DMS53 treated with DMSO at 0.1 percent for 48 hours (cell line): ENCODE measurements around the gene KBTBD13.
"Not testable (repeated sequence)": the region's sequence is repeated elsewhere in the genome, so short reads cannot be mapped to it uniquely, and the experiment has no call there.

Experiments
- DNase-seq: peaks from one replicate; lab custom pipeline; 2025; ENCODE audit not compliant: unreplicated experiment; lab: John Stamatoyannopoulos, UW

Gene KBTBD13

DNA sequence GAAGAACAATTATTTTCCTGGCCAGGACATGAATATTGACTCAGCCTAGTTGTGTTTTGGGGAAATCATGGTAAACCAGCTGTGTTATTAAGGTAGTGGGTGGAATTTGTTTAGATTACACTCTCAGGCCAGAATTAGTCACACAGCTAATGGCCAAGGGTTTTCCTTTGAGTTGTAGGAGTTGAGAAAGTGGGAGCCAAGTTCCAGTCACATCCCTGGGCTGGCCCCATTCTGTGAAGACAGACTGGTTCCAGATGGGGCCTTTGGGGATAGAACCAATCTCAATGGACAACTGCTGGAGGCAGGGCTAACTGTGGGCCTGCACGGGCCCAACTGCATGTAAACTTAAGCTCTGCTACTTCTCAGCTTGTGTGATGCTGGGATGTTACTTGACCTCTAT, 7.4 kb upstream of the KBTBD13 start:
- DNase-seq, result no peak

DNA sequence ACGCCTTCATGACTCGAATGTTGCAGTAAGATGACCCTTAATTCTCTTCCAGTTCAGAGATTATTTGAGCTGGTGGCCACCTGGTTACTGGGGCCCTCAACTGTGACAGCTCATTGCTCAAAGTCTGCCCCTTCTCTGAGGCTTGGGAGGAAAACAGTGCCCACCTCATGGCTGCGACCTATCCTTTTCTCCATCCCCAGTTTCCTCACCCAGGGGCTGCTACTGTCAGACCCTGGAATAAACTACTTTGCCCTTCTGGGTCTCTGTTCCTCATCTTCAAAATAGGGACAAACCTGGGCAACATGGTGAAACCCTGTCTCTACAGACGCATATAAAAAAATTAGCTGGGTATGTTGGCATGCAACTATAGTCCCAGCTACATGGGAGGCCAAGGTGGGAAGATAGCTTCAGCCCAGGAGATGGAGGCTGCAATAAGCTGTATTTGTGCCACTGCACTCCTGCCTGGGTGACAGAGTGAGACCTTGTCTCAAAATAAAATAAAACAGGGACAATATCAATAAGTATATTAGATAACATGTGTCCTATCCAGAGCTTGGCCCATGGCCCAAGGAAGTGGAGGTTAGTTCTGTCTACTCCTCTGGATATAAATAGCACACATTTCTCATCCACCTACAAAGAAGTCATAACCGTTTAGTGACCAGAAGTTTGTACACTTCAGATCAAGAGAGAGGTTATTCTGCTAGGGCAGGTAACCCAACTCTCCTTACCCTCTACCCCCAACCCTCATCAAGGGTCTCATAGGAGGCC, 6.6 kb upstream of the KBTBD13 start:
- no peak for DNase-seq

DNA sequence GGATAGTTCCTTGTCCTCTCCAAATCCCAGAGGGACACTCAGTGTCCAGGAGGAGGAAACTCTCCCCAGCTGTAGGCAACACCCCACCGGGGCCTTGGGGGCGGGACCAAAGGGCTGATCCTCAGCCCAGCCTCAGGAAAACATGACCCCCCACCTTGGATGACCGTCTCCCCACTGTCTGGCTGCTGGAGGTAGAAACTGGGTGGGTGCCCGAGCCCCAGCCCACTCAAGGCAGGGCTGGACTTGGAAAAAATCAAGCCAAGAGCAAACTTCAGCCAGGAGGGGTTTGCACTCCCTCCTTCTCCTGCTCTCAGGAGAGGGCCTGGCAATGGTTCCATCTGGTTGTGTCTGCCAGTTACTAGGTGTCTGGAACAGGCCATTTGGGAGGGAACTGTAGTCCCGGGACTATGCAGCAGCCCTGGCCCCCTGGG, 5.2 kb upstream of the KBTBD13 start:
- no peak for DNase-seq

DNA sequence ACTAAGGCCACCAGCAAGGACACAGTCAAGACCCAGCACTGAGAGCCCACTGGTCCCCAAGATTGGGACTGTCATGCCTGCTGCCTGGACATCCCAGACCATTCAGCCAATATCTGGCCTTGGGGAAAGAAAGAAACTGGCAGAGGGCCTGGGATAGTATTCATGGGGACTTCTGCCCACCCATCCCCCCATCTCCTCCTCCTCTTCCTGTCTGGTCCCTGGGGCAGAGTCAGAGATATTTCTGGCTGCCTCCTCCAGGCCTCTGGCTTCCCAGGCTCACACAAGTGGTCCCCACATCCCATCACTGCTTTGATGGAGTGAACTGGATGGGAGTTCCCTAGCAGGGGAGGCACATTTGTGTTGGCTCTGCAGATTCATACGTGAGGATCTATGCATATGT, 4.5 kb upstream of the KBTBD13 start:
- no peak for DNase-seq

DNA sequence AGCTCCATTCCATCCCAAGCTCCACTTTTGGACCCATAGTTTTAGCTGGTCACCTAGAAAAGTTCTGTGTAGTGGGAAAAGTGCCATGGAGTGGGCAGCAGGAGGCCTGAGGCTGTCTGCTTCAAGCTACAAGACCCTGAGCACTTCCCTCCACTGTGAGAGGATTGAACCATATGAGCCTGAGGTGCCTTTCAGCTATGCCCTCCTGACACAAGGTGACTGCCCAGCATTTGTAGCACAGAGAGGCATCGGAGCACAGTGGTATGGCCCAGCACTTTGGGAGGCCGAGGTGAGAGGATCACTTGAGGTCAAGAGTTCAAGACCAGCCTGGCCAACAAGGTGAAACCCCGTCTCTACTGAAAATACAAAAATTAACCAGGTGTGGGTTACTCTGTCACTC, 3.9 kb upstream of the KBTBD13 start:
- DNase-seq, result no peak

DNA sequence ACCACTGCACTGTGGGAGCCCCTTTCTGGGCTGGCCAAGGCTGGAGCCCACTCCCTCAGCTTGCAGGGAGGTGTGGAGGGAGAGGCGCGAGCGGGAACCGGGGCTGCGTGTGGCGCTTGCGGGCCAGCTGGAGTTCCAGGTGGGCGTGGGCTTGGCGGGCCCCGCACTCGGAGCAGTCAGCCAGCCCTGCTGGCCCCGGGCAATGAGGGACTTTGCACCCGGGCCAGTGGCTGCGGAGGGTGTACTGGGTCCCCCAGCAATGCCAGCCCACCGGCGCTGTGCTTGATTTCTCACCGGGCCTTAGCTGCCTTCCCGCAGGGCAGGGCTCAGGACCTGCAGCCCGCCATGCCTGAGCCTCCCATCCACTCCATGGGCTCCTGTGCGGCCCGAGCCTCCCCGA, 1.6 kb upstream of the KBTBD13 start:
- DNase-seq, result not testable (repeated sequence)

DNA sequence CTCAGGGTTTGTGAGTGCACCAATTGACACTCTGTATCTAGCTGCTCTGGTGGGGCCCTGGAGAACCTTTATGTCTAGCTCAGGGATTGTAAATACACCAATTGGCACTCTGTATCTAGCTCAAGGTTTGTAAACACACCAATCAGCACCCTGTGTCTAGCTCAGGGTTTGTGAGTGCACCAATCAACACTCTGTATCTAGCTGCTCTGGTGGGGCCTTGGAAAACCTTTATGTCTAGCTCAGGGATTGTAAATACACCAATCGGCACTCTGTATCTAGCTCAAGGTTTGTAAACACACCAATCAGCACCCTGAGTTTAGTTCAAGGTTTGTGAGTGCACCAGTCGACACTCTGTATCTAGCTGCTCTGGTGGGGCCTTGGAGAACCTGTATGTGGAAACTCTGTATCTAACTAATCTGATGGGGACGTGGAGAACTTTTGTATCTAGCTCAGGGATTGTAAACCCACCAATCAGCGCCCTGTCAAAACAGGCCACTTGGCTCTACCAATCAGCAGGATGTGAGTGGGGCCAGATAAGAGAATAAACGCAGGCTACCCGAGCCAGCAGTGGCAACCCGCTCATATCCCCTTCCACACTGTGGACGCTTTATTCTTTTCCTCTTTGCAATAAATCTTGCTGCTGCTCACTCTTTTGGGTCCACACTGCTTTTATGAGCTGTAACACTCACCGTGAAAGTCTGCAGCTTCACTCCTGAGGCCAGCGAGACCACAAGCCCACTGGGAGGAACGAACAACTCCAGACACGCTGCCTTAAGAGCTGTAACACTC, 745 bp upstream of the KBTBD13 start:
- DNase-seq, result not testable (repeated sequence)

DNA sequence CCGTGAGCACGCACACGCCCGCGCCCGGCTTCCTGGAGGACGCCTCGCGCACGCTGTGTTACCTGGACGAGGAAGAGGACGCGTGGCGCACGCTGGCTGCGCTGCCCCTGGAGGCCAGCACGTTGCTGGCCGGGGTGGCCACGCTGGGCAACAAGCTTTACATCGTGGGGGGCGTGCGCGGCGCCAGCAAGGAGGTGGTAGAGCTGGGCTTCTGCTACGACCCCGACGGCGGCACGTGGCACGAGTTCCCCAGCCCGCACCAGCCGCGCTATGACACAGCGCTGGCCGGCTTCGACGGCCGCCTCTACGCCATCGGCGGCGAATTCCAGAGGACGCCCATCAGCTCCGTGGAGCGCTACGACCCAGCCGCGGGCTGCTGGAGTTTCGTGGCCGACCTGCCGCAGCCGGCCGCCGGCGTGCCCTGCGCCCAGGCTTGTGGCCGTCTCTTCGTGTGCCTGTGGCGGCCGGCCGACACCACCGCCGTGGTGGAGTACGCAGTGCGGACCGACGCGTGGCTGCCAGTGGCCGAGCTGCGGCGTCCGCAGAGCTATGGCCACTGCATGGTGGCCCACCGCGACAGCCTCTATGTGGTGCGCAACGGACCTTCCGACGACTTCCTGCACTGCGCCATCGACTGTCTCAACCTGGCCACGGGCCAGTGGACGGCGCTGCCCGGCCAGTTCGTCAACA, 890 bp downstream of the KBTBD13 start:
- no peak for DNase-seq

DNA sequence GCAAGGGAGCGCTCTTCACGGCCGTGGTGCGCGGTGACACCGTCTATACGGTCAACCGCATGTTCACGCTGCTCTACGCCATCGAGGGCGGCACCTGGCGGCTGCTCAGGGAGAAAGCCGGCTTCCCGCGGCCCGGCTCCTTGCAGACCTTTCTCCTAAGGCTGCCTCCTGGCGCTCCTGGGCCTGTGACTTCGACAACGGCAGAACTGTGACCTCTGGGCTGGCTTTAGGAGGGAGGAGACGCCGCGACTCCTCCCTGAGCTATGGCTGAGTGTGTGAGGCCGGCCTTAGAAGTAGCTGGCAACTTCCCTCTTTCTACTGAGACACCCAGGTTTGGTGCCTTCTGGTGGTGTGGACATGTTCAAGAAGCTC, 1.4 kb downstream of the KBTBD13 start:
- peak; percentile 5 for DNase-seq

DNA sequence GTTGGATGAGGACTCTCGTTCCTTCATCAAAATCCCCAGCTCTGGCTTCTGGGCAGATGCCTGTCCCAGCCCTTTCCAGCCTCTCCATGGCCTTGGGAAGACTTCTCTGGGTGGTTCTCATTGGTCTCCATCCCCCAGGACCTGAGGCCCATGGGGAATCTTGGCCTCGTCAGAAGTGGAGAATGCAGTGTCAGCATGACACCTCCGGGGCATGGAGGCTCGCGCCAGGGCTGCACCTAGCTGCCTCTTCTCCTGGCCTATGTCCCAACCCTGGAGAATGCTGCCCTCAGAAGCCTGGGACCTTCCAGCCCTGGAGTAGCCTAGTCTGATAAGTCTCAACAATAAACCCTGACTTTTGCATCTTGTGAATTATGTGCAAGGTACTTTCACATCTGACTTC, 3.0 kb downstream of the KBTBD13 start:
- no peak for DNase-seq

DNA sequence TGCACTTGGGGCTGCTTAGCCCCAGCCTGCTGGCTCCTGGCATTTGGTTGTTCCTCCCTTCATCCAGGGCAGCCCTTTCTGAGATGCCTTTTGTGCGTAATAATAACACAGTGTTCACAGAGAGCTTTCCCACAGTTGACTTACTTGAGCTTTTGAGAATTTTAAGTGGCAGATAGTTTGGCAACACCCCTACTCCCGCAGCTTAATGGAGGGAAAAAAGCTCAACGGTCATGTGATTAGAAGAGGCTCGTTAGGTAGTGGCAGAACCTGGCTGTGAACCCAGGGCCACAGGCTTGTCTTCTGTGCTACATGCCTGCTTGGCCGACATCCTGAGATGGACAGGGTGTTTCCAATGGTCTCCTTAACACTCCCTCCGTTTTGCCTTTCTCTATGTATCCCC, 4.7 kb downstream of the KBTBD13 start:
- DNase-seq, result no peak

DNA sequence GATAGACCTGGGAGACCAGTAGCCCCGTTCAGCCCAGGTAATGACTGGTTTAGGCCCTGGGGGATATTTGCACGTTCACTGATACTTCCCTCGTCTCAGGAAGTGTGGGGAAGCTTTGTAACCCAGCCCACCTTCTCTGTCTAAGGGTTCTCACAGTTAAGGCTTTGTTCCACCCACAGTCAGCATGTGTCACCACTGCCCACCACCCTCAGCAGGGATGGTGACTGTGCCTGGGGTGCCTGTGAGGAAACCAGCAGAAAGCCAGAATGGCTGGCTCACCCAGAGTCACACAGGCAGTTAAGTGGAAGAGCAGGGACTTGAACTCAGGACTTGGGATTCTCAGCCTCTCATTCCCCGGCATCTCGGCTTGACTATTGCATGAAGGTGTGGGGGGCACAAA, 5.2 kb downstream of the KBTBD13 start:
- no peak for DNase-seq

DNA sequence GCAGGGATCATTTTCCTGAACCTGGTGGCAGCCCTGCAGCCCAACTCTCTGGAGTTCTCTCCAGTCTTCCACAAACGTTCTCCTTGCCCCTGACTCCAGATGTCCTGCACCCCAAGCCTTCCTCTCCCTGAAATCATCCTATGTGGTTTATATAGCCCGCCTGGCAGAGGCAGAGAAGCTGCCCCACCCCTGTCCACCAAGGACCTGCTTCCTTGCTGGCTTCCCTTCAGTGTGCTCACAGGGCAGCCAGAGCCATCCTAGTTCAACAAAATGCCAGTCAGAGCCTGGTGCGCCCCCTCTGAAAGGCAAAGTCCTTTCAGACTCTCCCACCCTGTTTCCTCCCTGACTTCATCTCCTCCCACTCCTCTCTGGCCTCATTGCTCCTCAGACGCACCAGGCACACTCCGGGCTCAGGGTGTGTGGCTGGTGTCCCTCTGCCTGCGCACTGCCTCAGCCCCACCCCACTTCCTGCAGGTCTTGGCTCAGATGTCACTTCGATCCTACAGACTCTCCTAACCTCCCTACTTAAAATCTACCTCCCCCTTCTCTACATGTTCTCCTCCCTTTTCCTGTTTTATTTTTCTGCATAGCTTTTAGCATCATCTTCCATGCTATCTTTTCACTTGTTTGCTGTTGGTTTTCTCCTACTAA, 5.9 kb downstream of the KBTBD13 start:
- no peak for DNase-seq

DNA sequence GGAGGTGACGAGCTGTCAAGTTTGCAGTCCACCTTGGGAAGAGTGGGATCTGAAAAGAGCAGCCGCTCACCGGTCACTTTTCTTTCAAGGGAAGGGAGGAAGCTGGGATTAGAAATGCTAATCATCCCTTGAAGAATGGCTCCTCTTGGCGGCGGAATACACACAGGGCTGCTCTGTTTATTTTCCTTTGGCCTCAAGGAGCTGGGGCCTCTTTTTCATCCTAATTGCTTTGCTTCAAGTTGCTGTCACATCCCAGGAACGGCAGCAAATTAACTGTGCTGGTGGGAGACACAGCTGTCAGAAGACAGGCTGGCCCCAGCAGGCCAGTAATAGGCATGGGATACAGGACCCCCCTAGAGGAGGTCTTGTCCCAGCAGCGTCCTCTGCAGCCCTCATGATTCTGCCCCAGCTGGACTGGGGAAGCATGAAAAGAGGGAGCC, 6.7 kb downstream of the KBTBD13 start:
- no peak for DNase-seq

DNA sequence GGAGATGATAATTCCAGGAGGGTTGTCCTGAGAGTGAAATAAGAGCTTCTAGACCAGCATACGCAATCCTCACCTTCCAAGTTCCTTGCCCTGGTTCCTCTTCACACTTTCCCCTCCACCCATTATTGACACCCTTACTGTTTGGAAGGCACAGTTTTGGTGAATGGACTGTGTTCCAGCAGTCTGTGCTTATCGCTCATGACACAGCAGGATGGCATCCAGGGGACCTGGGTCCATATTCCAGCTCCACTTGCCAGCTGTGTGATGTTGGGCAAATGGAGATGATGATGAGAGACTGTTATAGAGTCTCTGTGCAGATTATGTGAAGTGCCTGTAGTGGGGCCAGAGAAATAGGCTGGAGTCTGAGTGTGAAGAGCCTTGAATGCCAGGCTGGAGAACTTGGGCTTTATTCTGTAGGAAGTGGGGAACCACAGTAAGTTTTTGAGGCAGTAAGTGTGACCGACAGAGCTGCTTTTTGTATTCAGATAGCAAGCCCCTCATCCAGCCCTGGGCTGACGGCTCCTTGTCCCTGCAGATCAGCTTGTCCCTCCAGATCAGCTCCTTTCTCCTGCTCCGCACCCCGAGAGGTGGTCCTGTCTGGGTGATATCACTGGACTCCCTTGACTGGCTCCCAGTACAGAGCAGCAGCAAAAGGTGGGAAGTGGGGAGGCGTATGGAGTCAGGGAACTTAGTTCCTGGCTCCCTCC, 8.1 kb downstream of the KBTBD13 start:
- DNase-seq, result no peak

DNA sequence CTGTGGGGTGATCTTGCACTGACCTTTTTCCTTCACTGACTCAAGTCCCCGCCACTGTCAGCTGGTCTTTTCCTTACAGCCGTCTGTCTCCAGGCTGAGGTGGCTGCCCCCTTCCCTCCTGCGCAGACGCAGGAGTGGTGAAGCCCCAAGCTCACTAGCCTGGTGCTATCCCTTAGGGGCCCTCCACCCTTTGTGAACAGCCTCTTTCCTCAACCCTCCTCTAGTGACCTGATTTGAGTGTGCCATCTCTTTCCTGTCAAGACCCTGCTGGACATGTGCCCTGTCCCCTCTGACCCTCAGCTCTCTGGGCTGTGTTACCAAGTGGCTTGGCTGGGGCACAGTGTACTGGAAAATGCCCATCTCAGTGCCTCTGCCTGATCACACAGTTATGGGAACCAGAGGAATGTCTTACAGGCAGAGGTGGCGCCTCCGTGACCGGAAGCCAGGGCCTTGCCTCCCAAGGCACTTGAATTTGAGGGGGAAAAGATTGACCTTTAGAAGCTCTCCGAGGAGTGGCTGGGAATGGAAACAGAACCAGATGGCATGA, 8.7 kb downstream of the KBTBD13 start:
- no peak for DNase-seq

DNA sequence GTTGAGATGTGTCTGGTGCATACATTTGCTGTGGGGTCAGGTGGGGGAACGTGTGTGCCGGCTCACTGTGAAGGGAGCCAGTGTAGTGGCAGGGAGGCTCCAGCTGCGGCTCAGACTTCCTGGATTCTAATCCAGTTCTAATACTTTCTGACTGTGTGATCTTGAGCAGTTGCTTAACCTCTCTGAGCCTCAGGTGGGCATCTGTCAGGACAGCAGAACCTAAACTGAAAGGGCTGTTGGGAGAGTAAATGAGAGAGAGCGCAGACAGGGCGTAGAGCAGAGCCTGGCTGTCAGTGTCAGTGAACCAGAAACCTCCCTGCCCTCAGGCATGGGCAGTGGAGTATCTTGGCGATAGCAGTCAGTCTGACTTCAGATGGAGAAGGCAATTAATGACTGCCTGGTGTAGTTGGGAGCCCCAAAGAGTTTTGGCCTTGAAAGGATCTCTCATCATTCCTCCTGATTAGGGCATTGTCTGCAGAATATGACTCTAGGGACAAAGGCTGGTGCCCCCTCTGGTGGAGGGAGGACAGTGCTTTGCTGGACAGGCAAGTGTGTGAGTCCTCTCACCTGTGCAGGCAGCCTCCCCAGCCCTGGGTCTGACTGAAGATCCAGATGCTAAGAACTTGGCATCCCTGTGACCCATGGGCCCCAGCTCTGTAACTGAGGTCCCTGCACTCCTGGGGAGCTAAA, 9.6 kb downstream of the KBTBD13 start:
- DNase-seq, result no peak

DNA sequence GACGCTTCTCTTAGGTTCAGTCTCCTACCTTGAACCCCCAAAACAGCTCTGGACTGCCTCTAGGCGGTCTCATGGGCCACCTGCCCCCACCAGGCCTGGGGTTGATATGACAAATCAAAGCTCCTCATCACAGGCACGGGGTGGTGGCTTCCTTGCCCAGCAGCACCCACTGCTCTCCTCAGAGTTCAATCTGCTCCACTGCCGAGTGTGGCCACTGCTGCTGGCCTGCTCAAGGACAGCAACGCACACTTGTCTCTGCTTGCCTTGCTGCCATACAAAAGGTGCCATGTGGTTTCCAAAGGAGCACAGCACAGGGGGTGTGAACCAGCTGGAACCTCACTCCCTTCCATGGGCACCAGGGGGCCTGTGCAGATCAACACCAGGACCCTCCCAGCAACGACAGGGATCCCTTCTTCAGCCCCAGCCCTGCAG, 10.2 kb downstream of the KBTBD13 start:
- DNase-seq, result no peak

DNA sequence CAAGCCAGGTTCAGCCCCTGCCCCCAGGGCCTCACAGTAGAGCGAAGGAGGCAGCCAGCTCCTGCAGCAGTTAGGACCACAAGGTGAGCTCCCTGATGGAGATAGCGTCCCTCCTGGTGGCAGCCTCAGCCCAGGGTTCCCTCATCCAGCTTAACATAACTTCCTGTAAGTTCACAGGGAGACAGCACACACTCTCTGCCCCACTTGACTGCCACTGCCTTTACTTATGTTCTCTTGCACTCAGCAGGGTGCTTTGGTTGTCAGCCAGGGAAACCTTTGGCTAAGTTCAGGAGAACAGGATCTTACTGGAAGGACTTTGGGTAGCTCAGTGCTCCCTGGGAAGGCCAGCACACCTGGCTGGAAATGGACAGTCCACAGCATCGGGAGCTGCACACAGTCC, 10.9 kb downstream of the KBTBD13 start:
- DNase-seq, result no peak
